Heart right ventricle (tissue), 16 donors: ENCODE measurements around the gene SLC25A14. TPM values are rescaled to one million over a fixed set of nuclear protein-coding genes. Genes with fewer than 3 reads are reported as not detected.

Experiments used
- ATAC-seq, 8 donors: fragments of 200-7000 bp; cut with Tn5 transposase; one replicate each; pipeline ENCODE4 v1.9.1; 2020; ENCODE audit warnings: mild to moderate bottlenecking in 8 of 8, moderate library complexity in 8 of 8, moderate number of reproducible peaks in 1 of 8
- DNase-seq, 2 donors: peaks; one replicate each; pipeline ENCODE4 v3.0.0-alpha.2; 2020
- H3K27ac ChIP-seq, 10 donors: fragments of 200-600 bp; sonication (generic) in 2 of 10; one replicate each; pipeline versions ENCODE4 v1.5.0 to v1.8.0; 2020 to 2022; ENCODE audit warnings: mild to moderate bottlenecking in 3 of 10
- H3K27me3 ChIP-seq, 7 donors: fragments of 200-600 bp; one replicate each; pipeline ENCODE4 v1.8.0; 2021 to 2022; ENCODE audit warnings: mild to moderate bottlenecking in 2 of 7
- H3K36me3 ChIP-seq, 9 donors: fragments of 200-600 bp; sonication (generic) in 1 of 9; one replicate each; pipeline versions ENCODE4 v1.5.0 to v1.8.0; 2020 to 2022; ENCODE audit warnings: mild to moderate bottlenecking in 2 of 9
- H3K4me1 ChIP-seq, 9 donors: fragments of 200-600 bp; sonication (generic) in 1 of 9; one replicate each; pipeline versions ENCODE4 v1.5.0 to v1.8.0; 2020 to 2022; ENCODE audit warnings: mild to moderate bottlenecking in 4 of 9
- H3K4me3 ChIP-seq, 10 donors: fragments of 200-600 bp; sonication (generic) in 2 of 10; one replicate each; pipeline versions ENCODE4 v1.5.0 to v1.8.0; 2020 to 2022; ENCODE audit warnings: mild to moderate bottlenecking in 7 of 10, moderate library complexity in 2 of 10
- H3K9me3 ChIP-seq, 11 donors: fragments of 200-600 bp in 10 of 11; sonication (generic) in 2 of 11; one replicate each; pipeline versions ENCODE4 v1.5.0 to v1.8.0; 2013 to 2022; ENCODE audit warnings: mild to moderate bottlenecking in 2 of 11, control low read depth in 1 of 11, moderate library complexity in 1 of 11
- CTCF ChIP-seq, 9 donors: fragments of 200-600 bp; sonication (generic) in 2 of 9; IDR thresholded peaks; one replicate each; pipeline versions ENCODE4 v1.5.0 to v1.8.0; 2021 to 2022; ENCODE audit warnings: antibody characterized with exemption in 9 of 9, mild to moderate bottlenecking in 5 of 9, moderate library complexity in 1 of 9
- WGBS, 2 donors: extraction: QIAGEN DNeasy Blood & Tissue Kit; methylation state at CpG; one replicate each; pipeline ENCODE4 v1.1.7; 2013; ENCODE audit warnings: inconsistent platforms in 1 of 2; 5-methylcytosine and 5-hydroxymethylcytosine counted together
- intact Hi-C, 10 donors: fragments of 100-400 bp; cut with DNase I; formaldehyde crosslinking; loops; one replicate each; pipeline versions ENCODE4 v1.11.1 to v1.14.2; 2022
- polyA plus RNA-seq, 2 donors: library from polyadenylated mRNA; stranded (reverse); fragments of 200-250 nt; gene quantifications; one replicate each; pipeline ENCODE4 v1.2.3, GENCODE V29; 2013
- total RNA-seq, 10 donors: library from RNA; stranded (reverse); fragmentation: NEBNext Ultra II Directional in 3 of 10; extraction: Animal tissue kit (Norgen Biotek cat#: 25700) in 3 of 10; gene quantifications; one replicate each; pipeline versions ENCODE4 v1.2.1 to v1.2.4, GENCODE V29; 2021 to 2023
- donor health status: Arrhythmogenic right ventricular cardiomyopathy.
- donor health status: ischemic (EF 13 %, LVEDD 7.1; RV severe dilation, severe dysfunction).
- donor health status: healthy with polysubstance abuse.
- donor health status: DM: no; HTN: yes; CAD: no.
- donor health status: DM: no; HTN: no; CAD: no.
- donor health status: ischemic (EF 25% LVEDD 6.9; RV normal size, moderate dysfunction).
- donor health status: ischemic (EF 25% LVEDD 5.7; RV mildly dilated, moderate dysfunction).
- donor health status: healthy.
- donor health status: DM: yes; HTN: yes; CAD: no.
- donor health status: Ischemic cardiomyopathy.
- donor health status: ischemic (EF 35%, LVEDD 5.7; RV mildly dilated, moderate dysfunction).
- donor health status: nonischemic (EF 11% LVEDD 7.7; RV severe dilation, severe dysfunction).
- donor health status: DM: yes; HTN: yes; CAD: no.
- donor health status: PGD.
- donor health status: ischemic (EF 29% LVEDD 5.4; RV normal size, mild dysfunction).
- donor health status: nonischemic (EF 23%, LVEDD 6.1; RV moderate dilation, normal function).

SLC25A14 gene
- total and polyA plus RNA-seq, 12 donors, result 4.1 to 9.9 (median 6.8) TPM

DNA sequence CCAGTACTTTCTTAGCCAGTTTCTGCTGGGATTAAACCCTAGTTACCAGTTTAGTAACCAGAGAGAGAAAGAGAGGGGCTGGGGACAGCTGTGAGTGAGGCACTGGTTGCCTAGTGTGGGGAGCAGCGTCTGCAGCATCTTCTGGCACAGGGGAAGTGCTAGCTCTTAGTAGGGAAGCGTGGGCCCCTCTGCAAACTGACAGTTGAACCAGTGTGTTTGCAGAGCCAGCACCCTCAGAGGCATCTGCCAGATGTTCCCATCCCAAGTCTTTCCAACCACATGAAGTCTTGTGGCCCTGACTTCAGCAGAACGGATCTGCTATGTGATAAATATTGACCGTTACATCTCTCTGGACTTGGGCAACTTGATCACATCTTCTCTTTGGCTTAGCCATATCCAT is 77.1 kb downstream of the SLC25A14 start:
- TF ChIP-seq CTCF (IDR thresholded peaks at IDR 0.05), result no peak
- ATAC-seq (no peak), DNase-seq (no peak)
- H3K9me3 ChIP-seq, result no peaks in the 10 kb centered on the region
- no peak overlapping the region for H3K4me3 ChIP-seq
- intact Hi-C loops, result no loop called here
- 90 to 94% methylated on average over 4 of the region's 4 CpGs for WGBS, 2 donors
- H3K36me3 ChIP-seq, result peaks cover 0 to 34% (median 0%) of the 10 kb centered on the region in 9 donors
- peaks cover 0 to under 1% (median 0%) of the 10 kb centered on the region in 7 donors for H3K27me3 ChIP-seq
- no peak overlapping the region for H3K27ac ChIP-seq
- H3K4me1 ChIP-seq, result no peaks in the 10 kb centered on the region

DNA sequence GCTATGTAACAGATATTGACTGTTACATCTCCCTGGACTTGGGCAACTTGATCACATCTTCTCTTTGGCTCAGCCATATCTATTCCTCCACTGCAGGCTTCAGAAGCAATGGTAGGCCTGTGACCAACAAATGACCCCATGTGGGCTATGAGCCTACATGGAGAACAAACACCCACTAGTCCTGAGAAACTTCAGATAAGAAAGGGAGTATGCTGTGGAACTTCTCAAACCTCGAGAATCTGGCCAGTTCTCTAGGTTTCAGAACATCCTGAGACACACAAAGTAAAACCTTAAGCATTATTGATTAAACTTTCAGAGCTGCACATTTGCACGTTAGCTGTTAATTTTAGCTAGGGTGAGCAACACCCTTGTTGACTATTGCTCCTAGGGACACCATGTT is 78.3 kb downstream of the SLC25A14 start:
- Histone ChIP-seq H3K4me1 (no peaks in the 10 kb centered on the region), H3K27ac (no peak overlapping the region), H3K4me3 (no peak overlapping the region), H3K36me3 (peaks cover 0 to 21% (median 0%) of the 10 kb centered on the region in 9 donors), H3K9me3 (no peaks in the 10 kb centered on the region), H3K27me3 (peaks cover 0 to 4% (median 0%) of the 10 kb centered on the region in 7 donors)
- intact Hi-C loops, result no loop called here
- 78 to 93% methylated on average over 2 of the region's 2 CpGs for WGBS, 2 donors
- DNase-seq, result no peak
- no peak for TF ChIP-seq CTCF (IDR thresholded peaks at IDR 0.05)
- ATAC-seq, result no peak

DNA sequence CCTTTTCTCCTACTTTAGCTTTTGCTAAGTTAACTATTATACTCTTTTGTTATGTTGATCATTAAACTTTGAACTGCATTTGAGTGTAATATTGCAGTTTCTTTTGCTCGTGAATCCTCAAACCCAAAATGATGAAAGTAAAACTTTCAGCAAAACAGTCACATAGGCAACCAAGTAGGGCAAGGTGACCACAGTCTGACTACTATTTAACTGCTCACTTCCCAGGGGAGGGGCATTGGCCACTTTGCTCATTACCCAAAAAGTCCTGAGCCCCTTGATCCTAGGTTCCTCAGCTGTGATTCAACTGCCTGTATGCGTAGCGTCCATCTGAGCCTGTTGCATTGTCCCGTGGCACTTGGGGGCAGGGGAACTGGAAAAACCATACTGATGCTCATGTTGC is 79.0 kb downstream of the SLC25A14 start:
- Histone ChIP-seq H3K4me3 (no peak overlapping the region), H3K9me3 (no peaks in the 10 kb centered on the region), H3K27me3 (peaks cover 0 to 4% (median 0%) of the 10 kb centered on the region in 7 donors), H3K27ac (no peak overlapping the region), H3K4me1 (no peaks in the 10 kb centered on the region), H3K36me3 (peaks cover 0 to 18% (median 0%) of the 10 kb centered on the region in 9 donors)
- DNase-seq (no peak), ATAC-seq (no peak)
- WGBS, 2 donors, result 84 to 95% methylated on average over 4 of the region's 4 CpGs
- intact Hi-C loops, result no loop called here
- no peak for TF ChIP-seq CTCF (IDR thresholded peaks at IDR 0.05)

DNA sequence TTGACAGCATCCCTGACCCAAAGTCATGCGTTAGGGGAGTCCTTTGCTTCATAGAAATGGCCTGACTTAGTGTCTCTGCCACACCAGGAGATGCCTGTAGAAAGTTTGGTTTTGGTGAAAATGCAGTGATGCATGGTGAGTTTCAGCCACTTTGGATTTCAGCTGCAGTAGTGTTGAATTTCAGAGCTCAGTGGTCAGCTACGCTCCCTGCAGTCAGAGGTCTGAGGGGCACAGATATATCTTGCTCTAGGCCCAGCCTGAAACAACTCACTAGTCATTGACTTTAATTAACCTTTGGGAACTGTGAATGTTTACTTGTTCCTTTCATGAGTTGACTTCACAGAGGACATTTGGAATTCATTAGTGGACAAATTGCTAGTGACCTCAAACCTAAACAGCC is 79.5 kb downstream of the SLC25A14 start:
- no peak overlapping the region for H3K4me3 ChIP-seq
- no peak for TF ChIP-seq CTCF (IDR thresholded peaks at IDR 0.05)
- ATAC-seq (no peak), DNase-seq (no peak)
- no peaks in the 10 kb centered on the region for H3K9me3 ChIP-seq
- no peaks in the 10 kb centered on the region for H3K4me1 ChIP-seq
- WGBS, 2 donors, result 89 to 100% methylated on average over 2 of the region's 2 CpGs
- intact Hi-C loops, result no loop called here
- H3K27me3 ChIP-seq, result peaks cover 0 to 4% (median 0%) of the 10 kb centered on the region in 7 donors
- H3K36me3 ChIP-seq, result peaks cover 0 to 13% (median 0%) of the 10 kb centered on the region in 9 donors
- H3K27ac ChIP-seq, result no peak overlapping the region

Other genes with a start within 250 kb of the SLC25A14 start
- 1 to 10 TPM; 1.8 to 8.6 (median 2.7) TPM for gene ELF4, start 229.4 kb upstream of the SLC25A14 start, total RNA-seq
- gene ELF4, start 229.4 kb upstream of the SLC25A14 start, polyA plus RNA-seq, result 1 to 10 TPM; 1.8 to 4.1 TPM
- 100 to 1,000 TPM in 9 of 10 donors, 10 to 100 TPM in 1; 93.8 to 165 (median 142) TPM for gene AIFM1, start 174.1 kb upstream of the SLC25A14 start, total RNA-seq
- gene AIFM1, start 174.1 kb upstream of the SLC25A14 start, polyA plus RNA-seq, result 100 to 1,000 TPM in 1 of 2 donors, 10 to 100 TPM in 1; 99.4 to 114 TPM
- 1 to 10 TPM in 8 of 10 donors, under 1 TPM in 2; 0.32 to 4.6 (median 1.6) TPM for gene RAB33A, start 168.0 kb upstream of the SLC25A14 start, total RNA-seq
- 1 to 10 TPM in 1 of 2 donors, under 1 TPM in 1; 0.22 to 3.6 TPM for gene RAB33A, start 168.0 kb upstream of the SLC25A14 start, polyA plus RNA-seq
- gene ZNF280C, start 71.0 kb upstream of the SLC25A14 start, total RNA-seq, result 1 to 10 TPM; 1.1 to 2.4 (median 1.7) TPM
- 1 to 10 TPM in 1 of 2 donors, under 1 TPM in 1; 0.39 to 1.2 TPM for gene ZNF280C, start 71.0 kb upstream of the SLC25A14 start, polyA plus RNA-seq
- not detected for gene GPR119, start 45.8 kb downstream of the SLC25A14 start, total RNA-seq
- gene GPR119, start 45.8 kb downstream of the SLC25A14 start, polyA plus RNA-seq, result not detected
- gene RBMX2, start 62.1 kb downstream of the SLC25A14 start, total RNA-seq, result 10 to 100 TPM in 7 of 10 donors, 1 to 10 TPM in 3; 8.3 to 14.1 (median 10.3) TPM
- 10 to 100 TPM; 11.1 to 24.0 TPM for gene RBMX2, start 62.1 kb downstream of the SLC25A14 start, polyA plus RNA-seq